SH-SY5Y (cell line): ENCODE measurements around the gene IFIT1.

ENCODE experiments used
- GATA2 ChIP-seq: IDR thresholded peaks from 2 replicates; pipeline ENCODE4 v1.6.1; 2011; ENCODE audit warnings: mild to moderate bottlenecking, low read depth, low read length
- GATA3 ChIP-seq: IDR thresholded peaks from 2 replicates; pipeline ENCODE4 v1.6.1; 2011; ENCODE audit warnings: low read depth, mild to moderate bottlenecking, low read length, moderate library complexity

DNA sequence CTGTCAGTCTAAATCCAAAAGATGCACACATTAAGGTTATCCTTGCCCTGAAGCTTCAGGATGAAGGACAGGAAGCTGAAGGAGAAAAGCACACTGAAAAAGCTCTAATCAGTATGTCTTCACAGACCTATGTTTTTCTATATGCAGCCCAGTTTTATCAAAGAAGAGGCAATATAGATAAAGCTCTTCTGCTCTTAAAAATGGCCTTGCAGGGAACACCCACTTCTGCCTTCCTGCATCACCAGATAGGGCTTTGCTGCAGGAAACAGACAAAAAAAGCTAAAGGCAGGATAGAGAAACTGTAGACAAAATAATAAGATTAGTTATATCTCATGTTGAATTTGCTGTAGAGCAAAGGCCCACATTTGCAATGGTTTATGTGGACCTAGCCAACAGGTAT lies 29.5 kb upstream of the IFIT1 start:
- no peak for TF ChIP-seq GATA3
- TF ChIP-seq GATA2 = no peak
